Muscle of leg (tissue), 11 donors: ENCODE measurements around the gene APOA4. TPM values are rescaled to one million over a fixed set of nuclear protein-coding genes. Genes with fewer than 3 reads are reported as not detected.

Source experiments
- DNase-seq: peaks from one replicate; pipeline ENCODE4 v3.0.0; 2013
- H3K27ac ChIP-seq: one replicate; pipeline ENCODE4 v1.5.1; 2013; ENCODE audit warnings: mild to moderate bottlenecking, low read length, control low read depth
- H3K27me3 ChIP-seq: one replicate; pipeline ENCODE4 v1.6.1; 2013; ENCODE audit warnings: low read length; ENCODE audit not compliant: control insufficient read depth, insufficient read depth
- H3K36me3 ChIP-seq: one replicate; pipeline ENCODE4 v1.6.1; 2013; ENCODE audit warnings: low read length; ENCODE audit not compliant: control insufficient read depth, insufficient read depth
- H3K4me1 ChIP-seq: one replicate; pipeline ENCODE4 v1.6.1; 2013; ENCODE audit warnings: low read length; ENCODE audit not compliant: control insufficient read depth, insufficient read depth
- H3K4me3 ChIP-seq: one replicate; pipeline ENCODE4 v1.5.1; 2013; ENCODE audit warnings: low read length, control low read depth
- H3K9me3 ChIP-seq: replicated peaks from 2 replicates; pipeline ENCODE4 v1.6.1; 2013; ENCODE audit warnings: low read depth, low read length; ENCODE audit not compliant: control insufficient read depth
- WGBS: methylation state at CpG from one replicate; pipeline ENCODE4 v1.1.5; 2013; ENCODE audit warnings: missing lambda C conversion rate; ENCODE audit not compliant: insufficient coverage; 5-methylcytosine and 5-hydroxymethylcytosine counted together
- polyA plus RNA-seq, 8 donors: library from polyadenylated mRNA; unstranded; fragments of 120-200 nt; gene quantifications; one replicate each; pipeline versions ENCODE4 v1.2.1 to v1.2.3, GENCODE V29; 2013; ENCODE audit warnings: inconsistent platforms in 1 of 8, low replicate concordance in 1 of 8; ENCODE audit not compliant: insufficient read length in 8 of 8, insufficient read depth in 1 of 8
- total RNA-seq: library from RNA; stranded (reverse); fragments of 120-200 nt; gene quantifications from one replicate; pipeline ENCODE4 v1.2.4, GENCODE V29; 2013

APOA4 gene
- total and polyA plus RNA-seq, 9 donors: 0.23 to 178 (median 17.1) TPM; not detected in 5

DNA sequence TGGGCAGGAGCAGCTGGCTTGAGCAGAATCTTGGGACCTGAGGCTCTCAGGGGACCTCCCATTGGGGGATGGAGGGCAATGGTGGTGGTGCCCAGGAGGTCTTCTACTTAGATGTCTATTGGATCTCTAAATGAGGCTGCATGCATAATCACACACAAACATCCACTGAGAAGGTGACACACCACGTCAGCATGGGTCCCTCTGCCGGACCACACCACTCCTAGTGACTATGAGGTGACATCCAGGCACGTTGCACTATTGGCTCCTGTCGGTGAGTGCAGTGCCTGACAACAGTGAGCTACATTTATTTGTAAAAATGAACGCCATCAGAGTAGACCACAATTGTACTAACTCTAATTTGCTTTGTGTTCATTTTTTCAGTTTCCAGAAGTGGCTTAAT, 2.3 kb upstream of the APOA4 start:
- H3K4me1 ChIP-seq: peaks cover 3% of the 10 kb centered on the region
- H3K27me3 ChIP-seq: peaks cover 2% of the 10 kb centered on the region
- no peak for DNase-seq
- no peaks in the 10 kb centered on the region for H3K9me3 ChIP-seq
- WGBS: 75% methylated on average over 5 of the region's 5 CpGs
- H3K36me3 ChIP-seq: no peaks in the 10 kb centered on the region
- no peak overlapping the region for H3K4me3 ChIP-seq
- H3K27ac ChIP-seq: no peak overlapping the region

DNA sequence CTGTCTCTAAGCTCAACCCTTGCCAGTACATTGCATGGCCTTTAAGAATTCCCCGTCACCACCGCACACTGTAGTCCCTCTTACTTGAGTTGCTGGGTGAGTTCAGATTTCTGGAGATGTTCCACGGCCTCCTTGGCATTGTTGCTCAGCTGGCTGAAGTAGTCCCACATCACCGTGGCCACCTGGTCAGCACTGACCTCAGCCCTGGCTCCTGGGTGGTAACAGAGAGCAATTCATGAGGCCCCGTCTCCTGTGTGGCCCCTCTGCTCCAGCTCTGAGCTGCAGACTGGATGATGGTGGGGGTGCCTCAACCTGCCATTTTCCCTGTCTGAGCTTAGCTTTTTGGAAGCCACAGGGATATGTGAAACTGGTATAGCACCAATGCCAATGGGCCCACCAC, 529 bp downstream of the APOA4 start:
- no peak for DNase-seq
- H3K27me3 ChIP-seq: peaks cover 2% of the 10 kb centered on the region
- 67% methylated on average over 4 of the region's 5 CpGs for WGBS
- H3K4me3 ChIP-seq: no peak overlapping the region
- H3K27ac ChIP-seq: no peak overlapping the region
- no peaks in the 10 kb centered on the region for H3K36me3 ChIP-seq
- no peaks in the 10 kb centered on the region for H3K4me1 ChIP-seq
- H3K9me3 ChIP-seq: no peaks in the 10 kb centered on the region

DNA sequence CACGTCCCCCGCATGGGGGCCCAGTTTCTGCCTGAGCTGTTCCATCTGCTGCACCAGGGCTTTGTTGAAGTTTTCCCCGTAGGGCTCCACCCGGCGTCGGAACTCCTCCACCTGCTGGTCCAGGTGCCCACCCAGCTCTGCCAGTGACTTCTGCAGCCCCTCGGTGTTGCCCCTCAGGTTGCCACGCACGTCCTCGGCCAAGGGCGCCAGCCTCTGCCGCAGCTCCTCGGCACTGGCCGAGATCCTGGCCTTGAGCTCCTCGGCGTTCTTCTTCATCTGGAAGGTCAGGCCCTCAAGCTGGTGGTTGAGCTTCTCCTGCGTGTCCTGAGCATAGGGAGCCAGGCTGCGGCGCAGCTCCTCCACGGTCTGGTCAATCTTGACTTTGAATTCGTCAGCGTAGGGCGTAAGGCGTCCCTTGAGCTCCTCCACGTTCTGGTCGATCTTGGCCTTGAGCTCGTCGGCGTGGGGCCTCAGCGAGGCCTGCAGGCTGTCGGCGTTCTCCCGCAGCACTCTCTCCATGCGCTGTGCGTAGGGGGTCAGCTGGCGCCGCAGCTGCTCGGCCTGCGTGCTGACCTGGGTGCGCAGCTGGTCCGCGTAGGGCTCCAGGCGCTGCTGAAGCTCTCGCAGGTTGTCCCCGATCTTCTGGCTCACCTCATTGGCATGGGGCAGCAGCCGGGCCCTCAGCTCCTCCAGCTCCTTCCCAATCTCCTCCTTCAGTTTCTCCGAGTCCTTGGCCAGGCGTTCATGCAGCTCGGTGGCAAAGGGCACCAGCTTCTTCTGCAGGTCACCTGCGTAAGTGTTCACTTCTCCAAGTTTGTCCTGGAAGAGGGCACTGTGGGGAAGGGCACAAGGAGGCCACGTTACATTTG, 1.8 kb downstream of the APOA4 start:
- no peak overlapping the region for H3K27ac ChIP-seq
- 89% methylated on average over 50 of the region's 51 CpGs for WGBS
- no peak for DNase-seq
- no peak overlapping the region for H3K4me3 ChIP-seq
- H3K9me3 ChIP-seq: no peaks in the 10 kb centered on the region
- H3K36me3 ChIP-seq: no peaks in the 10 kb centered on the region
- peaks cover 2% of the 10 kb centered on the region for H3K27me3 ChIP-seq
- H3K4me1 ChIP-seq: no peaks in the 10 kb centered on the region

DNA sequence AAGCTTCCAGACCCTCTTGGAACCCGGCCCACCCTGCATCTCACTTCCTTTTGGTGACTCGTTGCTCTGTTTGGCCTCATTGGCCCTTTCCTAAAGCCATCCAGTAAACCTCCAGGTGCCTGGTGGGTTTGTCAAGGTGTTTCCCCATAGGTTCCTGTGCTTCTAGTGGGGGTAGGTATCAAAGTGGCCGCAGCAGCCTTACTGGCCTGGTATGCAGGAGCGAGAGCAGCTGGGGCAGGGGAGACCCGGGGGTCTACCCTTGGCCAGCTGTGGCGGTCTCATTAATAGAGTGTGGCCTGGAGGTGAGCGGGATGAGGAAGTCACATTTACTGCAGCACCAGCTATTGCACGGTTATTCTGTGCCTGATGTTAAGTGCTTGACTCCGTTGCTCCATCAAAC, 4.1 kb downstream of the APOA4 start:
- Histone ChIP-seq H3K36me3 (no peaks in the 10 kb centered on the region), H3K9me3 (no peaks in the 10 kb centered on the region), H3K4me1 (no peaks in the 10 kb centered on the region), H3K27ac (no peak overlapping the region), H3K27me3 (peaks cover 2% of the 10 kb centered on the region), H3K4me3 (no peak overlapping the region)
- DNase-seq: no peak
- WGBS: 86% methylated on average over 8 of the region's 9 CpGs

DNA sequence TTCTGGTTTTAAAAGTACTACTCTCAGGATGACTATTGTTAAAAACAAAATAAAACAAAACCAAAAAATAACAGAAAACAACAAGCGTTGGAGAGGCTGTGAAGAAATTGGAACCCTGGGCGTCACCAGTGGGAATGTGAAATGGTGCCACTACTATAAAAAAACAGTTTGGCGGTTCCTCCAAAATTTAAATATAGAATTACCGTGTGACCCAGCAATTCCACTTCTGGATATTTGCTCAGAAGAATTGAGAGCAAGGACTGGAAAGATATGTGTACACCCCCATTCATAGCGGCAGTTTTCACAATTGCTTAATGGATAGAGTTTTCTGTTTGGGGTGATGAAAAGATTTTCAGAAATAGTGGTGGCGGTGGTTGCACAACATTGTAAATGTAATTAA, 8.6 kb downstream of the APOA4 start:
- Histone ChIP-seq H3K36me3 (no peaks in the 10 kb centered on the region), H3K9me3 (no peaks in the 10 kb centered on the region), H3K4me1 (no peaks in the 10 kb centered on the region), H3K4me3 (no peak overlapping the region), H3K27ac (no peak overlapping the region), H3K27me3 (peaks cover 5% of the 10 kb centered on the region)
- no CpG with 5 or more reads among the region's 6 CpGs for WGBS
- DNase-seq: no peak

DNA sequence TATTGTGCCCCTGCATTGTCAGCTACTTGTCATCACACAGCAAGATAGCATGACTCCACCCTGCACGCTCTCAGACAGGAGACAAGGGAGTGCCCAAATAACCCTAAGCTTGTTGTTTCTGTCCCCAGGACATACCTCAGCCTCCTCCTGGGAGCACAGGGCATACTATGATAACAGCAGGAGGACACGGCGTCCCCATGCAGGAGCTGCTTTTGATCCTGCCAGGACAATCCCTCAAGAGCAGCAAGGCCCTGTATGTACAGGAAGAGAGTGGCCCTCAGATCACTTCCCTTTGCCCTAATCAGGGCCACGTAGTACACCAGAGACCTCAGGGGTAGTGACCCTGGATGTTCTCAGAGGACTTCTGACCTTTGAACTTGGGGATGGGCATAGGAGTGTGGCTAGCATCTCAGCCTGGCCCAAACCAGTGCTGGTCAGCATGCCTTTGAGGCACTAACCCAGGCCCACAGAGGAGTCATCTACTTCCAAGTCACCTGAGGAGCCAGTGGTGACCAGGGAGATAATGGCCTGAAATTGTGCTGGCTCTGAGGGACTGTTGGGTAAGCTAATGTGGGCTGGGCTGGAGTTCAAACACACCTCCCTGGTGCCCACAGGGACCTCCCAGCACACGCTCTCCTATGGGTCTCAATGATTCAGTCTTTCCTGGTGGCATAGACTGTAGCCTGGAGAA, 9.2 kb downstream of the APOA4 start:
- Histone ChIP-seq H3K4me1 (no peaks in the 10 kb centered on the region), H3K27me3 (peaks cover 5% of the 10 kb centered on the region), H3K27ac (no peak overlapping the region), H3K9me3 (no peaks in the 10 kb centered on the region), H3K36me3 (no peaks in the 10 kb centered on the region), H3K4me3 (no peak overlapping the region)
- 73% methylated on average over 4 of the region's 5 CpGs for WGBS
- no peak for DNase-seq

DNA sequence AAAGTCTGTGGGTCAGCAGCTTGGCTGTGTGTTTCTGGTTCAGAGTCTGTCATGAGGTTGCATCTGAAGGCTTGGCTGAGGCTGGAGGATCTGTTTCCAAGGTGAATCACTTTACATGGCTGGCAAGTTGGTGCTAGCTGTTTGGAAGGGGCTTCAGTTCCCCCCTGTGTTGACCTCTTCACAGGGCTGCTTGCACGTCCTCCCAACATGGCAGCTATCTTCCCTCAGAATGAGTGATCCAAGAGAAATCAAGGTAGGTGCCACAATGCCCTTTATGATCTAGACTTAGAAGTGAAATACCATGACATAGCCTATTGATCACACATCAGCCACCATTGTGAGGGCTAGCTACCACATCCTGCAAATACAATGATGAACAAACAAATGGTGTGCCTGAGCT, 9.9 kb downstream of the APOA4 start:
- 100% methylated on average over 1 of the region's 1 CpG for WGBS
- Histone ChIP-seq H3K36me3 (no peaks in the 10 kb centered on the region), H3K4me1 (no peaks in the 10 kb centered on the region), H3K4me3 (no peak overlapping the region), H3K9me3 (no peaks in the 10 kb centered on the region), H3K27me3 (peaks cover 5% of the 10 kb centered on the region), H3K27ac (no peak overlapping the region)
- DNase-seq: no peak

DNA sequence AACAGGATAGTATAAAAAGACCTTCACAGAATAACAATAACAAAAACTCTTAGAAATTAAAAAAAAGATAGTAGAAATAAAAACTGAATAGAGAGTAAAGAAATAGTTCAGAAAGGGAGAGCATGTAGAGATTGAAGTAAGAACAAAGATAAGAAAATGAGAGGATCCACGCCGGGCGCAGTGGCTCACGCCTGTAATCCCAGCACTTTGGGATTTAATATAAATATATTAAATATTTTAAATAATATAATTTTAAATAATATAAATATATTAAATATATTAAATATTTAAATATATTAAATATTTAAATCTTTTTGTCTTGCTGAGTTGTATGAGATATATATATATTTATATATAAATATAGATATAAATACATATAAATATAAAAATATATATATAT, 11.0 kb downstream of the APOA4 start:
- Histone ChIP-seq H3K9me3 (no peaks in the 10 kb centered on the region), H3K4me1 (no peaks in the 10 kb centered on the region), H3K36me3 (no peaks in the 10 kb centered on the region), H3K27me3 (peaks cover 5% of the 10 kb centered on the region), H3K27ac (no peak overlapping the region), H3K4me3 (no peak overlapping the region)
- whole genome bisulfite sequencing: no CpG with 5 or more reads among the region's 4 CpGs
- no peak for DNase-seq

DNA sequence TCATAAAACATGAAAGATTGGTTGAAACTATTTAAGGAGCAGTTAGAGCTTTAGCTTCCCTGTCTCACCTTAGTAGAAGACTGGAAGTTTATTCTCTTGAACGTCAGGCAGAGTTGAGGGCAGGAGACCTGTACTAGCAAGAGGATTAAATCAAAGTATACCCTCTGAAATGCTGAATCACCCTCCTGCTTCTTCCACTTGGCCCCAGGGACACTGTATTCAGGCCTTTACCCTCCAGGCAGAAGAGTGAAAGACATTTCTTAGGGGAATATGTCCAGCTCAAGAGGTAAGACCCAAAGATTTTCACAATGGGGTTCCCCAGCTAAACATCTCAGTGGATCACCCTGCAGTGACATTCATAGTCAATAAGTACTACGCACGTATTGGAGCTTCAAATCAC, 11.9 kb downstream of the APOA4 start:
- Histone ChIP-seq H3K27ac (no peak overlapping the region), H3K4me1 (no peaks in the 10 kb centered on the region), H3K36me3 (no peaks in the 10 kb centered on the region), H3K4me3 (no peak overlapping the region), H3K9me3 (no peaks in the 10 kb centered on the region), H3K27me3 (peaks cover 5% of the 10 kb centered on the region)
- DNase-seq: no peak
- WGBS: 80% methylated on average over 1 of the region's 3 CpGs

DNA sequence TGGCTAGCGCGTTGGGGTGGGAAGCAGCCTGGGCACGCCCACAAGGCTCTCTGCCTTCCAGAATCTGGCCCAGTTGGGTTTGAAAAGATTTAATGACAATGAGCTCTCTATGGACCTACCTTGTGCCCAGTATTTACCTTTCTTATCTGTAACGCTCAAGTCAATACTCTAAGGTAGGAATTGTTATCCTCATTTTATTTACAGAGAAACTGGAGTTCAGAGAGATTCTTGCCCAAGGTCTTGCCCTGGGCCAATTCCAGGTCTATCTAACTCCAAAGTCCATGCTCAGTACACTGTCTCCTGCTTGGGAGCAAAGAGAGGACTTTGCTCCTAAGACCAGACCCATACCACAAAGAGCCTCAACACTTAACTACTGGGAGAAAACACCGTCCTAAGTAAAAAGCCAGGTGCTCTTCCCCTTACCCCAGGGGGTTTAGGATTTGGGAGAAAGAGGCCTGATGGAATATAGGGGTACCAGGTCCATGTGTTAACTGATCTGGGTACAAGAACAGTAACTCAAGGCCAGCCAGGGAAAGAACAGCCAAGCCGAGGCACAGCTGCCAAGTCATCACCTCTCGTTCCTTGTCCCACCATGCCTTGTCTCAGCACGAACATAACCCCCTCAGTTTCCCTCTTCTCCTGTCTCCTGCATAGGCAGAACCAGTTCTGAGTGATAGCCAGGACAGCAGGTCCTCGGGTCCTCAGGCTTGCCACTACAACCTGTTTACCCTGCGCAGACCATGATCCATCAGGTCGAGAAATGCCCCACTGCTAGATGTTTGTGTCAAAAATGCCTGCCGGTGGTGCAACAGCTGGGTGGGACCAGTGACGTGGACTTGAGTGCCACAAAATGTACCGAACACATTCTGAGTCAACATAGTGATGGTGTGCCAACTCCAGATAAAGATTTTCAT, 14.6 kb downstream of the APOA4 start:
- 83% methylated on average over 4 of the region's 14 CpGs for WGBS
- Histone ChIP-seq H3K27ac (no peak overlapping the region), H3K4me3 (no peak overlapping the region), H3K36me3 (no peaks in the 10 kb centered on the region), H3K4me1 (no peaks in the 10 kb centered on the region), H3K27me3 (peaks cover 5% of the 10 kb centered on the region), H3K9me3 (no peaks in the 10 kb centered on the region)
- DNase-seq: no peak
